GM18526 (cell line): ENCODE results near the gene HCAR1.
"Not testable (repeated sequence)": the region's sequence is repeated elsewhere in the genome, so short reads cannot be mapped to it uniquely, and the experiment has no call there.

ENCODE experiments used
- POLR2A ChIP-seq: IDR thresholded peaks from 3 replicates; pipeline ENCODE4 v1.6.1; 2011; ENCODE audit not compliant: insufficient read length; ENCODE audit errors: extremely low read depth

The HCAR1 gene

DNA sequence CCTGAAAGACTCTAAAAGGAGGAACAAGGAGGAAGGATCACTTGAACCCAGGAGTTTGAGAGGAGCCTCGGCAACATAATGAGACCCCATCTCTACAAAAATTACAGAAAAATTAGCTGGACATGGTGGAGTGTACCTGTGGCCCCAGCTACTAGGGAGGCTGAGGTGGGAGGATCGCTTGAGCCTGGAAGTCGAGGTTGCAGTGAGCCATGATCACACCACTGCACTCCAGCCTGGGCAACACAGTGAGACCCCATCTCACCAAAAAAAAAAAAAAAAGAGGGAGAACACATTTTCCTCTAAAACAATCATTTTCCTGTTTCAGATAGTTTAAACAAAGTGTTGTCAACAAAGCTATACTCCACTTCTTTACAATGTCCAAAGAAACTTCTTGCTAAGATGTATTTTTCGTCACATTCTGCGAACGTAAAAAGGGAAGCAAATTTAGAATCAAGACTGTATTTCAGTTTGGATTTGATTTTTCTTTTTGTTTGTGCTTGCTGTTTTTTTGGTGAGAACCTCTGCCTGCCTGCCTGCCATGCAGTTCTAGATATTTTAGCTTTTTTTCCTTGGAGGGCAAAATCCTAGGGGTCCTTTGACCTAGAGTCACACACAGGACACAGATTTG lies 5.1 kb downstream of the HCAR1 start:
- TF ChIP-seq POLR2A: no peak

DNA sequence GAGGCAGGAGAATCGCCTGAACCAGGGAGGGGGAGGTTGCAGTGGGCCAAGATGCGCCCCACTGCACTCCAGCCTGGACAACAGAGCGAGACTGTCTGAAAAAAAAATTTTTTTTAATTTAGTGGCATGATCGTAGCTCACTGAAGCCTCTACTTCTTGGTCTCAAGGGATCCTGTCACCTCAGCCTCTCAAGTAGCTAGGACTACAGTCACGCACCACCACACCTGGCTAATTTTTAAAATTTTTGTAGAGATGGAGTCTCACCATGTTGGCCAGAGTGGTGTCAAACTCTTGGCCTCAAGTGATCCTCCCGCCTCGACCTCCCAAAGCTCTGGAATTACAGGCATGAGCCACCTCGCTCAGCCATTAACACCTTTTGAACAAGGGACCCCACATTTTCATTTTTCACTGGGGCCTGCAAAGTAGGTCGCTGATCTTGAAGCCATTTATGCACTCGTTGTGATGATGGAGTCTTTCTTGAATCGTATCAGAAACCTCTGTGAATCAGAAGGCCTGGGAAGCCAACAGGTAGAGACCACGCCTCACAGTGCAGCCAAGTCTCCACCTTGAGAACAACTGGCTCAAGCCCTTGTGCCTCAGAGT lies 5.9 kb downstream of the HCAR1 start:
- TF ChIP-seq POLR2A: no peak

DNA sequence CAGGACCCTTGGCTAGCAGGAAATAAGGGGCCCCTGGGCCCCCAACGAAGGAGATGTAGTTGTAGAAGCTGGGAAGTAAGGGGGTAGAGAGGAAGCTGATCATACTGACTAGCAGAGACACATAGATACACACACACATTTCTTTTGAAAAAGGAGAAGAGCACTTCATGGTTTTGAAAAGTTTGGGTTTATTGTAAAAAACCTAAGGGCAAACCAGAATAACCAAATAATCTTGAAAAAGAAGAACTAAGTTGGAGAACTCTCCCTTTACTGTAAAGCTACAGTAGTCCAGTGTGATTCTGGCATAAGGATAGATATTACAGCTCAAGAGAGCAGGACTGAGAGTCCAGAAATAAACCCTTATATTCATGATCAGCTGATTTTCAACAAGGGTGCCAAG lies 8.3 kb downstream of the HCAR1 start:
- TF ChIP-seq POLR2A: no peak

DNA sequence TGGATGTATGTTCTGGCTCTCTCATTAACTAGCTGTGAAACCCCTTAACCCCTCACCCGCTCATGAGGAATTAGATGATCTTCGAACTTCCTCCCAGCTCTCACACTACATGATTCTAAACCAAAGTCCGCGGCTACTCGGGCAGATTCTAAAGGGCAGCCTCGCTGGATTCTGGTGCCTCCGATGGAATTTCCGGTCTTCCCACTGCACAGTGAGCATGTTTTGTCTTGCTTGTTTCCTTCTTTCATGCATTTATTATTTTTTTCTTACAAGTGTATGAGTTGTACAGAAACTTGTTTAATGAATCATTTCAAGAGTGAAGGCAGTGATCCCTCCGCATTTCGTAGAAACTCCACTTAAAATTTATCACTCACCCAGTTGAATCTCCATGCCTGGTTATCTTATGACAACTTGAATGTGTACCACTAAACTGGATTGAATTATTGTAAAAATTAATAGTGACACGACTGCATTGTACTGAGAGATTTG lies 9.5 kb downstream of the HCAR1 start:
- TF ChIP-seq POLR2A: no peak

DNA sequence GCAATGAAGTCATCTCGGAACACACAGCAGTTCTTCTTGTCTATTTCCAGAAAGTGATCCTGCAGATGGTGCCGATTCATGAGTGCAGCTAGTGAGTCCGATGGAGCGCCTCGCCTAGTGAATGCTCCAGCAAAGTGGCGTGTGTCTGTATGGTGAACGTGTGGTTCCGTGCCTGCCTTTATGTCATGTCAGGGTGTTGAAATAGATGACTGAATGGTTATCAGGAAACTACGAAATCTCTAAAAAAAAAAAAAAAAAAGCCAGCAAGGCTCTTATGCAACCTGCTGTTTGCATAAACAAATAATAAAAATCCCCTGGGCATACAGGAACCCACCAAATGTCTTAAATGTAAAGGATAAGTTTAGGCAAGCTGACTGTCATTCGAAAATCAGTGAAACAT lies 14.0 kb downstream of the HCAR1 start, which contains the start of gene HCAR3:
TSS of gene HCAR3 (minus strand) at position 154 of the 400 bp plus-strand sequence. CDS start at position 80, 74 bp downstream.
- TF ChIP-seq POLR2A: not testable (repeated sequence)

DNA sequence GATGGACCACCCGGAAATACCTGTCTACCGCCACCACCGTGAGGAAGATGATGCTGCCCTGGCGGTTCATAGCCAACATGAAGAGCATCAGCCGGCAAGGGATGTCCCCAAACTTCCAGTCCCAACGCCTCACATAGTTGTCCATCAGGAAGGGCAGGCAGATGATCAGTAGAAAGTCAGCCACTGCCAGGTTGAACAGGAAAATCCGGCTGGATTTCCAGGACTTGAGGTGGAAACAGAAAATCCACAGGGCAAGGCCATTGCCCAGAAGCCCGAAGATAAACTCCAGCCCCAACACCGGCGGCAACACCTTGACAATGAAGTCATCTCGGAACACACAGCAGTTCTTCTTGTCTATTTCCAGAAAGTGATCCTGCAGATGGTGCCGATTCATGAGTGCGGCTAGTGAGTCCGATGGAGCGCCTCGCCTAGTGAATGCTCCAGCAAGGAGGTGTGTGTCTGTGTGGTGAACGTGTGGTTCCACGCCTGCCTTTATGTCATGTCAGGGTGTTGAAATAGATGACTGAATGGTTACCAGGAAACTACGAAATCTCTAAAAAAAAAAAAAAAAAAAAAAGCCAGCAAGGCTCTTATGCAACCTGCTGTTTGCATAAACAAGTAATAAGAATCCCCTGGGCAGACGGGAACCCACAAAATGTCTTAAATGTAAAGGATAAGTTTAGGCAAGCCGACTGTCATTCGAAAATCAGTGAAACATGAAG lies 27.6 kb downstream of the HCAR1 start, which contains the start of gene HCAR2:
TSS of gene HCAR2 (minus strand) at position 468 of the 722 bp plus-strand sequence. CDS start at position 394, 74 bp downstream.
- not testable (repeated sequence) for TF ChIP-seq POLR2A

DNA sequence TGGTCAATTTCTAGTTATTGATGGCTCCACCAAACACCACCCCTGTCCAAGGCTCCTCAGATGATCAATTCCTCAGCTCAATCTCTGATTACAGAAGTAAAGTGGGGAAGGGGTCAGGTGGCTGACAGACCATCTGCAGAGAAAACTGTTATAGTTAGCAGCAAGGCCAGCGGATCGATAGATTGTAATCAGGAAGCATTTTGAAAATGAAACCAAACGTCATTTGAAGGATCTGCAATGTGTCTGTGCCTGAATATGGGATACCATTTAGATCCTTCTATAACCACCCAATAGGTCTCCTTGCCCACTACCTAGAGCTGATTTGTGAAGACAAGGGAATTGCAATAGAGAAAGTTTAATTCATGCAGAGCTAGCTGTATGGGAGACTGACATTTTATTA lies 39.1 kb downstream of the HCAR1 start:
- no peak for TF ChIP-seq POLR2A

DNA sequence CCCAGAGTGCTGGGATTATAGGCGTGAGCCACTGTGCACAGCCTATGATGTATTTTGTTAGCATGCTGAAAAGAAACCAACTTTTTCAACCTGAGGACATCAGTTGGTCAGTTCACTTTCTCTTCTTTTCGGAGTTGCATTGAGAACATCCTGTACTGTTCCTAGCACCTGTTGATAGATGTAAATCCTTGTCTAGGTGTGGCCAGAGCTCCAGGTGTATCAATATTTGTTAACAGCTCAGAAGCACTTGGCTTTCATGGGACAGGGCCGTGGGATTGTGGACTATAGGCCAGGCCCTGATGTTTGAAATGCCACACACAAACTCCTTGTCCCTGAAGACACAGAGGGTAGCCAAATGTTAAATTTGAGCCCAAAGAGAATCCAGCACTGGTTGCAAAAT lies 42.4 kb downstream of the HCAR1 start:
- no peak for TF ChIP-seq POLR2A

DNA sequence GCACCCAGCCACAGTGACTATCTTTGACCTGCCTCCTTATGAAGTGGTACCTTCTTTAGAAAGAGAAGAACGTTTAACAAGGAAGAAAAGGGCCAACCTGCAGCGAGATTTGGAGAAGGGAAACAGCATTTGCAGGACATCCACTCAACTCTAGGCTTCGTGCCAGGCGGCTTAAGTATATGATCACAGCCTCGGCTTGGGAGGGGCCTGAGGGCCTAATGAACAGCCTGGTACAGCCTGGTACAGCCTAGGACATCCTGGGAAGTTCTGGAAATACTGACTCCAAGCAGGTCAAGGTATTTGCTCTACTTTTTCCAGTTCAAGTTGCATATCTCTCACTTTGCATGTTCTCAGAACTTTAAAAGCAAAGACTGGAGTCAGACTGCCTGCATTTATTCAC lies 43.6 kb downstream of the HCAR1 start:
- TF ChIP-seq POLR2A: no peak

DNA sequence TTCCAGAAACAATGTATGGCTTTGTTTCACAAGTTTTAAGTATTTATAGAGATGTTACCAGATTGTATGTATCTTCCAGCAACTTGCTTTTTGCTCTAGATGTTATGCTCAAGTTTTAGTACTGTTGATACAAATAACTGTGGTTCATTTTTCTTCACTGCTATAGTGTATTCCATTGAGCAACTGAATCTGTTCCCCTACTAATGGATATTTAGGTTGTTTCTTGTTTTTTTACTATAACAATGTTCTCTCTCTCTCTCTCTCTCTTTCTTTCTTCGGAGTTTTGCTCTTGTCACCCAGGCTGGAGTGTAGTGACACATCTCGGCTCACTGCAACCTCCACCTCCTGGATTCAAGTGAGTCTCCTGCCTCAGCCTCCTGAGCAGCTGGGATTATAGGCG lies 44.1 kb downstream of the HCAR1 start:
- TF ChIP-seq POLR2A: no peak

DNA sequence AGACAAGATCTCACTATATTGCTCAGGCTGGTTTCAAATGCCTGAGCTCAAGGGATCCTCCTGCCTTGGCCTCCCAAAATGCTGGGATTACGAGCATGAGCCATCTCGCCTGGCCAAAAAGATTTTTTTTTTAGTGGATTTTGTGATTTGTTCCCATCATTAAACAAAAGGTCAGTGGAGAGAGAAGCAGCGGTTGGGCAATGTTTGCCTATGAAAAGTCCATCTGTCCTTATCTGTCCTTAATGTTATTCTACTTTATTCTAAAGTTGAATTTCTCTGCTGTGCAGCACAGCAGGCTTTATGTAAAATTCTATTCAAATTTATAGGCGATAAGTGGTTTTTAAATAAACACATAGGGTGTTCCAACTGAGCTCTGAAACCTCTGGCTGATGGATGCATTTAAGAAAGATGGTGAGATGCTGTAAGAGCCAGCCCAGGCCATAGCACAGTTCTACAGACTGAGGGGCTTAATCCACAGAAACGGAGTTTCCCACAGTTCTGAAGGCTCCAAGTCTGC lies 46.3 kb downstream of the HCAR1 start:
- no peak for TF ChIP-seq POLR2A

DNA sequence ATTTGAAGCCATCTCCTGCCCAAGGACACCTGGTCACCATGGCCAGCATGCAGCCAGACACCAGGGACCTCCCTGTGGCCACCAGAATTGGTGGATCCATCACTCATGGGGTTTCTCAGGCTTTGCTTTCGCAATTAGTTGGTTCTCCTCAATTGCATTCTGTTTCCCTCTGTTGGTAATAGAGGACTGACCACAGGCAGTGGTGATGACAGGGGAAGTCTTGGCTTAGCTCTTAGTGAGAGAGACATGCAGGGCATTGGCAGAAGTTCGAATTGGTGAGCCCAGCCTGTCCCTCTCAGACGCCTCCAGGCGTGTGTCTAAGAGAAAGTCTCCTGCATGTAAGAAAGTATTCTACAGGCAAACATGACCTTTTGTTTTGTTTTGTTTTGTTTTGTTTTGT lies 48.8 kb downstream of the HCAR1 start:
- no peak for TF ChIP-seq POLR2A
